GM20000 (cell line): ENCODE measurements around the gene CENPV.

Source experiments
- DNase-seq: peaks from one replicate; pipeline ENCODE4 v3.0.0; 2012; ENCODE audit warnings: low spot score
- CTCF ChIP-seq: IDR thresholded peaks from 2 replicates; pipeline ENCODE4 v1.5.1; 2012; ENCODE audit warnings: mild to moderate bottlenecking, control low read depth; ENCODE audit errors: extremely low read depth, missing control alignments

The CENPV gene

GRCh38 chr17:16343569-16343968, 9.7 kb downstream of the CENPV start:
- no peak for TF ChIP-seq CTCF
- no peak for DNase-seq

- no peak for TF ChIP-seq CTCF
- no peak for DNase-seq
Observed at GRCh38 chr17:16342979-16343378, 10.3 kb downstream of the CENPV start.

- no peak for TF ChIP-seq CTCF
- DNase-seq, result no peak
Observed at GRCh38 chr17:16339959-16340358, 13.3 kb downstream of the CENPV start.

- DNase-seq, result no peak
- no peak for TF ChIP-seq CTCF
Observed at GRCh38 chr17:16339402-16339801, 13.9 kb downstream of the CENPV start.

- no peak for TF ChIP-seq CTCF
Observed at GRCh38 chr17:16338391-16338790, 14.9 kb downstream of the CENPV start.

GRCh38 chr17:16329519-16330271, 23.6 kb downstream of the CENPV start:
- peak; percentile 32 for DNase-seq
- TF ChIP-seq CTCF, result no peak

More at GRCh38 chr17:16338391-16338790, 14.9 kb downstream of the CENPV start:
- no peak for DNase-seq

- no peak for TF ChIP-seq CTCF
- no peak for DNase-seq
Observed at GRCh38 chr17:16328997-16329396, 24.3 kb downstream of the CENPV start.
